Stimulated activated CD4-positive, alpha-beta T cell treated with anti-CD3 and anti-CD28 coated beads, Interleukin-15, amount 100 ng/mL, for 48 hours (primary cell): ENCODE data around the gene ELF1.
"Not testable (repeated sequence)": the region's sequence is repeated elsewhere in the genome, so short reads cannot be mapped to it uniquely, and the experiment has no call there.

Source experiments
- DNase-seq, 2 donors: peaks; one replicate each; pipeline ENCODE4 v3.0.0-alpha.2; 2020; ENCODE audit warnings: low read depth in 2 of 2

ELF1 gene

GRCh38 chr13:40940841-40941240 lies 78.3 kb downstream of the ELF1 start:
- no peak for DNase-seq

GRCh38 chr13:40933508-40934204 lies 85.5 kb downstream of the ELF1 start:
- DNase-seq, result no peak

DNA sequence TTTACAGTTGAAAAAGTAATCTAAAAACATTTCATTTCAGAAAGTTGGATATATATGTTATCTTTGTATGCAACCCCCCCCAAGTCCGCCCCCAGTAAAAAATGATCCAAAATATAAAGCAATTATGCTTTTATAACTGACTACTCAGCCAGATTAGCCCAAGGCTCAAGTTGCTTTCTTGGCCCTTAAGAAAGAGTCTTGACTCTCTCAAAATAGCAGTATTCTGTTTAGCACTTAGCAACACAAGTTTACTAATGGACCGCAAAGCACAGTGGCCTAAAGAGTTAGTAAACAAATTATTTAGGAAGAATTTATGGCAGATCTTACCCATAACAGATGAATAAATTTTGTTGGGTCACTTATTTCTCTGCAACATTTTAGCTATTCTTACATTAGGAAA lies 86.9 kb downstream of the ELF1 start:
- no peak for DNase-seq

DNA sequence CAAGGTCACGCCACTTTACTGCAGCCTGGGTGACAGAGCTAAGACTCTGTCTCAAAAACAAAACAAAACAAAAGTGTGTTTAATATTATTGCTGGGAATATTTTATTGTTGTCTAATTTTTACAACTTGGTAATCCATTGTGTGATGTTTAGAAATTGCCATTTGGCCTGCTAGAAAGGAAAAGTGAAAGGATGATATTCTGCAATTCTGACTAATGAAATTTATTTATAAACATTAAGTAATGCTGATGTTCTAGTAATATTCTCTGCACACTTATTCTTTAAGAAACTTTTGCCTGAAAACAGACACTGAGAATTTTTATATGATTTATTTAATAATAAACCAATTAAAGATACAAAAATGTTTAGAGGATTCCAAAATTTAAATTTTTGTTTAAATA lies 87.4 kb downstream of the ELF1 start:
- no peak for DNase-seq

GRCh38 chr13:40929883-40930282 lies 89.2 kb downstream of the ELF1 start:
- DNase-seq, result not testable (repeated sequence)

GRCh38 chr13:40928980-40929379 lies 90.1 kb downstream of the ELF1 start:
- DNase-seq, result no peak

DNA sequence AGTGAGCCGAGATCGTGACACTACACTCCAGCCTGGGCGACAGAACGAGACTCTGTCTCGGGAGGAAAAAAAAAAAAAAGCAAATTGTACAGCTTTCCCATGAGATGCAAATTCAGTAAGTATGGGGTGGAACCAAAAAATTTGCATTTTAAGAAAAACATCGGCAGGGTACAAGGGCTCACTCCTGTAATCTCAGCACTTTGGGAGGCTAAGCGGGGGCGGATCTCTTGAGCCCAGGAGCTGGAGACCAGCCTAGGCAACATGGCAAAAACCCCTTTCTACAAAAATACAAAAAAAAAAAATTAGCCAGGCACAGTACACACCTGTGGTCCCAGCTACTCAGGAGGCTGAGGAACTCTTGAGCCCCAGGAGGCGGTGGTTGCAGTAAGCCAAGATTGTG lies 91.2 kb downstream of the ELF1 start:
- DNase-seq, result no peak

DNA sequence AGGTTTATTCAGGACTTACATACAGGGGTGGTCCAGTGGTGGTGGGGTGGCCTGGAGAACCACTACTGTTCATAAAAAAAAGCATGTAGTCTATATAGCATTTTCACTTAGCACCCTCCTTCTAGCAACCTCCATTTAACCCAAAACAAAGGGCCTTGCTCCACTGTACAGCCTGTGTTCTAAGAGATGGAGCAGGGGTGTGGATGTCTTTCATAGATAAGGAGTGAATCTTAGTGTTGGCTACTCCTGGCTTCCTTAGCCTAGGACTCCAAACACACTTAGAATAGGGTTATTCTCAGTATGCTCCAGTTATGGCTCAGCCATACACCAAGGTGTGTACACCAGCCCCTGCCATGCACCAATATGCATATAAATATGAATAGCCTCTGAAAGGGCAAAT lies 95.2 kb downstream of the ELF1 start:
- no peak for DNase-seq

GRCh38 chr13:40922437-40923040 lies 96.6 kb downstream of the ELF1 start:
- no peak for DNase-seq

- no peak for DNase-seq
Measured at GRCh38 chr13:40920826-40921225, 98.3 kb downstream of the ELF1 start.

DNA sequence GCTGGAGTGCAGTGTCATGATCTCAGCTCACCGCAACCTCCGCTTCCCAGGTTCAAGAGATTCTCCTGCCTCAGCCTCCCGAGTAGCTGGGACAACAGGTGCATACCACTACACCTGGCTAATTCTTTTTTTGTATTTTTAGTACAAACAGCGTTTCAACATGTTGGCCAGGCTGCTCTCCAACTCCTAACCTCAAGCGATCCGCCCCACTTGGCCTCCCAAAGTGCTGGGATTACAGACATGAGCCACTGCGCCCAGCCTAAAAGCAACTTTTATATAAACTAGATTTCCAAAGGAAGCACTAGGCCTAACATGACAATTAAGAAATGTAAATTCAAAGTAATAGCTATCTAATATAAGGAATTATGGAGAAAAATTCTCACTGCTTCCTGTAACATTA lies 99.2 kb downstream of the ELF1 start:
- DNase-seq, result not testable (repeated sequence)

DNA sequence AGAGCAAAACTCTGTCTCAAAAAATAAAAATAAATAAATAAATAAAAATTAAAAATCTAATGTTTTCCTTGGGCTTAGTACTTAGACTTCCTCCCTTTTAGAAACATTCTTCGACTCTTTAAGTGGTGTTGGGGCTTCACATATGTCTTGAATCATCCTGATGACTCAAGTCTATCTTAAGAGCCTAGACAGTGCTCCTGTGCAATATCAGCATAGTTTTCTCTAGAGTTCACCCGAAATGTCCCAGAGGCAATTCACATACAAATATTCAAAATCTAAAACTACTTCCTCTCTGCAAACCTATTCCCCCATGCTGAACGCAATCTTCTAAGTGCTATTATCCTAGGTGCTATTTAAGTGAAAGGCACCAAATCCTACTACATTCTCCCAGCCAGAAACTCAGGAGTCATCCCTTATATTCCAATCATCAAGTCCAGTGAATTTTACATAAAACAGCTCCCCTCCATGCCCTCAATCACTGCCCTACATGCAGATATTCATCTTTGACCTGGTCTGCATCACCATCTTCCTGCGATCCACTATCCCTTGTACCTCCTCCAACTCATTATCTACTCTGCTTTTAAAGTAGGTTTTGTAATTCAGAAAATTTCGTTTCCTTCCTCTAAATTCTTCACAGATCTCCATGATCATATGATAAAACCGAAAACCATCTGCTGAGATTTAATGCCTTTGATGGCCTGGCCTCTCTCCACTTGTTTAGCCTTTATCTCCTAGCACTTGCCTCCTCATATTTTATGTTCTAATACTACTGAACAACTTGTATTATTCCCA lies 102.7 kb downstream of the ELF1 start:
- no peak for DNase-seq

- DNase-seq, result not testable (repeated sequence)
Measured at GRCh38 chr13:40914863-40915262, 104.3 kb downstream of the ELF1 start.

GRCh38 chr13:40911341-40911740 lies 107.8 kb downstream of the ELF1 start:
- no peak for DNase-seq

DNA sequence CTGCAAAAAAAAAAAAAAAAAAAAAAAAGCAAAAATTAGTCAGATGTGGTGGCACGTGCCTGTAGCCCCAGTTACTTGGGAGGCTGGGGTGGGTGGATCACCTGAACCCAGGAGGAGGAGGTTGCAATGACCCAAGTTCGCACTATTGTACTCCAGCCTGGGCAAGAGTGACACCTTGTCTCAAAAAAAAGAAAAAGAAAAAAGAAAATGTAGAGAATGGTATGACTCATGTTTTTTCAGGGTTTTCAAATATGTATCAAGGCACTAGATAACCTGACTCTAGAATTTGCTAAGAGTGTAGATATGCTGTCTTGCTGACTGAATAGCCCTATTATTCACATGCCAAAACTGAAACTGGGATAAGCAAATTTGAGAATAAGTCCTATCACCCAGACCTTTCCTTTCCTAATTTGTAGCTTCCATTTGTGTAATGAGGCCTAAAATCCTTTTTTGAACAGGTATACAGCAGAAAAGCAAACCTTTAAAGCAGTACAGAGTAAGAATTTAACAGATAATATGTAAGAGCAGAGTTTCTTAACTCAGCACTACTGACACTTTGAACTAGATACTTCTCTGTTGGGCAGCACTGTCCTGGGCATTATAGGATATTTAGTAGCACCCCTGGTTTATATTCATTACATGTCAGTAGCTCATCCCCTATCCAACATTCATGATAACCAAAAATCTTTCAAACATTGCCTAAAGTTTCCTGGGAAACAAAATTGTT lies 108.6 kb downstream of the ELF1 start:
- no peak for DNase-seq

- not testable (repeated sequence) for DNase-seq
Measured at GRCh38 chr13:40909541-40910200, 109.4 kb downstream of the ELF1 start.

GRCh38 chr13:40908546-40908945 lies 110.6 kb downstream of the ELF1 start:
- no peak for DNase-seq

- not testable (repeated sequence) for DNase-seq
Measured at GRCh38 chr13:40901032-40901431, 118.1 kb downstream of the ELF1 start.

- not testable (repeated sequence) for DNase-seq
Measured at GRCh38 chr13:40900568-40900967, 118.5 kb downstream of the ELF1 start.

DNA sequence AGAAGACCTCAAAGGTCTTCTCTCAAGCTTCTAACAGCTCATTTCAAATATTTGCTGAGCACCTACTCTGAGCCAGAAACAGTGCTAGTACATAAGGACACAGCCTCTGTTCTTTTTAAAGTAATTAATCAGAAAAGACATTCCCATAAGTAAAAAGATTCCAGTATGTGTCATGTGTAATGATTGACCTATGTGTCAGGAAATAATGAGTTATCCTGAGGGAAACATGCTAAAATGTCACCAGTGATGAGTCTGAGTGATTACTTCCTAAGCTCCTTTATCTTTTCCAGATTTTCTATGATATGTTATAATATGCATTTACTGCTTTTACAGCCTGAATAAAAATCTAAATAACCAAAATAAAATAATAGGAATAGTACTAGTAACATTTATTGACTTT lies 122.1 kb downstream of the ELF1 start:
- DNase-seq, result no peak
